Forelimb muscle (tissue), 1 donor: ENCODE data around the gene ZNF497. TPM values are rescaled to one million over a fixed set of nuclear protein-coding genes. Genes with fewer than 3 reads are reported as not detected.
"Not testable (repeated sequence)": the region's sequence is repeated elsewhere in the genome, so short reads cannot be mapped to it uniquely, and the experiment has no call there.

ENCODE experiments used
- DNase-seq: peaks from one replicate; pipeline ENCODE4 v3.0.0-alpha.2; 2013; ENCODE audit warnings: low read depth
- polyA plus RNA-seq: library from polyadenylated mRNA; unstranded; fragments of 120-200 nt; gene quantifications from one replicate; pipeline ENCODE4 v1.2.1, GENCODE V29; 2013; ENCODE audit not compliant: insufficient read length

The ZNF497 gene
- polyA plus RNA-seq, 1 donor = 2.4 TPM

DNA sequence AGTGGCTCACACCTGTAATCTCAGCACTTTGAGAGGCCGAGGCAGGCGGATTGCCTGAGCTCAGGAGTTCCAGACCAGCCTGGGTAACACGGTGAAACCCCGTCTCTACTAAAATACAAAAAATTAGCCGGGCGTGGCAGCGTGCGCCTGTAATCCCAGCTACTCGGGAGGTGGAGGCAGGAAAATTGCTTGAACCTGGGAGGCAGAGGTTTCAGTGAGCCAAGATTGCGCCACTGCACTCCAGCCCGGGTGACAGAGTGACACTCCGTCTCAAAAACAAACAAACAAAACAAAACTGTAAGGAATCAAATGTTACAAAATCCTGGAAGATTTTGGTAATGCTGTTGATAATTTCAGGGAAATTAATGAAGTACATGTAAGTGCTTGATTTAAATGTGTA is 14.5 kb downstream of the ZNF497 start:
- not testable (repeated sequence) for DNase-seq

- no peak for DNase-seq
These were observed 15.3 kb downstream of the ZNF497 start for GRCh38 chr19:58346961-58347929.

GRCh38 chr19:58345558-58345957 is 17.0 kb downstream of the ZNF497 start:
- DNase-seq = no peak

GRCh38 chr19:58338825-58339558 is 23.6 kb downstream of the ZNF497 start:
- no peak for DNase-seq

DNA sequence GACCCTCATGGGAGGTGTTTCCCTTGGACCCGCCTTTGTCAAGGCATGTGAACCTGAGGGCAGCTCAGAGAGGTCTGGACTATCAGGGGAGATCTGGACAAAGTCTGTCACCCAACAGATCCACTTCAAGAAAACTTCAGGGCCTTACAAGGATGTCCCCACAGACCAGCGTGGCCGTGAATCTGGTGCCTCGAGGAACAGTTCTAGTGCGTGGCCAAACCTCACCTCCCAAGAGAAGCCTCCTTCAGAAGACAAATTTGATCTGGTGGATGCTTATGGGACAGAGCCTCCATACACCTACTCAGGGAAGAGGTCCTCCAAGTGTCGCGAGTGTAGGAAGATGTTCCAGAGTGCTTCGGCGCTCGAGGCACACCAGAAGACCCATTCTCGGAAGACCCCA is 24.2 kb downstream of the ZNF497 start:
- DNase-seq = no peak

DNA sequence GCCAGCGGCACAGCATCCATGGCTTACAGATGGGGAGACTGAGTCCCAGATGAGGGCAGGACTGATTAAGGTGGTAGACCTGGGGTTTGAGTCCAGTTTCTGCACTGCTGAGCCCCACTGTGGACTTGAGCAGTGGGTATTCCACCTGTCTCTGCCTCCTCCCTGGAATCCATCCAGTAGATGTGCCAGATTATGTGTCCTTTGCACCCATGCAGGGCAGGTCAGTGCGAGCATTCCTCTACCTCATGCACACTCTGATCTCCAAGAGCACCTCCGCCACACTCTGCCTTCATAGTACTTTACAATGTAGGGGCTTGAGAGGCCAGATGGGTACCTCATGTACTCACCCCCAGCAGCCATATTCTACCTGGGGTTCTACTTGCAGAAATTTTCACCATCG is 25.7 kb downstream of the ZNF497 start:
- no peak for DNase-seq

GRCh38 chr19:58336216-58336615 is 26.3 kb downstream of the ZNF497 start:
- DNase-seq = no peak

DNA sequence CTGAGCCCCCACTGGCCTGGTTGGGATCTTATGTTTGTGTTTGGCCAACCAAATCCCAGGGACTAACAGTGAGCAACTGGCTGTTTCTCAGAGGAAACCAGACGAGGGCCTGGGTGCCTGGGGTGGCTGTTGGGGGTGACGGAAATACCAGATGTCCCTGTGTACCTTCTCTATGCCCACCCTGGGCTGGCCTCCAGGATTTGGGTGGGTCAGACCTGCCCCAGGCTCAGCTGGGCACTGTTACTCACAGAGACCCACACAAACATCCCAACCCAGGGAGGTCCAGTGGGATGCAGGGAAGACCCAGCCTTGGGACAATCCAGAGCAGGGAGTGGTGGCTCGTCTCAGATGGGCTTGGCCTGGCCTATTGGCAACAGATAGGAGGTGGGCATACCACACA is 26.9 kb downstream of the ZNF497 start:
- DNase-seq = no peak

GRCh38 chr19:58334691-58335249 is 27.8 kb downstream of the ZNF497 start:
- no peak for DNase-seq

GRCh38 chr19:58332697-58333096 is 29.9 kb downstream of the ZNF497 start:
- no peak for DNase-seq

GRCh38 chr19:58330458-58330857 is 32.1 kb downstream of the ZNF497 start:
- DNase-seq = no peak

- no peak for DNase-seq
These were observed 33.6 kb downstream of the ZNF497 start for GRCh38 chr19:58328999-58329398.

- DNase-seq = peak; percentile 92
These were observed 35.4 kb downstream of the ZNF497 start, which contains the start of gene ZSCAN22 for GRCh38 chr19:58326914-58327726. Gene ZSCAN22 (plus strand): TSS chr19:58326994. CDS start chr19:58334803, 7,809 bp downstream.

GRCh38 chr19:58326501-58326913 is 36.0 kb downstream of the ZNF497 start:
- DNase-seq = no peak

DNA sequence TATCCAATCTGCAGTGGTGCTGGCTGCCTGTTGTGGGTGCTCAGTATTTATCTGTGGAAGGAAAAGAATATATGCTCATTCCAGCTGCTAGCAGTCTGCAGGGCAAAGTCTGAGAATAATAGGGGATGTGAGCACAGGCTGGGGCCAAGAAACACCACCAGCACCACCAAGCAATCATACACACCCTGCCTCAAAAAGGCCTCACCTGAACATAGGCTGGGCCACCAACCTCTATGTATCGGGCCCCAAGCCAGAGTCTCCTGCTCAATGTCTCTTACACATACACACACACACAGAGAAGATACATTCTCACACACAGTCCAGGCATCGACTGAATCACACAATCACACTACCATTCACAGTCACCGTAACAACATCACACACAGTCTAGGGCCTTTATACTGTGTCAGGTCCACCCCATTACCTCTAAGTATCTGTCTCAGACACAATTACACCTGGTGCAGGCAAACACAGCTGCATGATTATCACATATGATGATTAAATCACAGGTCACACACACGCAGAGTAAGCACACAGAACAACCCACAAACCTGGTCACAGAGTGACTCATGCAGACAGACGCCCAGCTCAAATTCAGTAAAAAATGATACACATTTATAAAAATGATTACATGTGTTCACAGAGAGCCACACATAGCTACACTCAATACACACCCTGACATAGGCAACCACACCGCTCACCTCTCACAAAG is 37.1 kb downstream of the ZNF497 start:
- DNase-seq = no peak

- no peak for DNase-seq
These were observed 43.3 kb downstream of the ZNF497 start for GRCh38 chr19:58319241-58319640.

DNA sequence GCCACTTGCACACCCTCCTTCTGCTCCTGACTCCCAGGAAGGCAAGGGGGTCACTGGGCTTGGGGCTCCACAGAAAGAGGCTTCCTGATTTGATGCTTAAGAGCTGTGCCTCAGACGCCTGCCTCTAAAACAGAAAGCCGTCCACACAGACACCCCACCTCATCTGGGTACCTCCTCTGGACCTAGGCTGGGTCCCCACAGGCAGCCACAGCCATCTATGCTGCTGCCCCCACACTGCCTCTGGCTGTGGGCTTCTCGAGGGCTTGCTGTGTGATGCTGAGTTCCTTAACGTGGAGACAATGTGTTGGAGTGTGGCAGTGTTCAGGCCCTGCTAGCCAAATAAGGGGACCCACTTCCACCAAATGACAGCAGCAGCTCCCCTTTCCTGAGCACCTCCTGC is 44.3 kb downstream of the ZNF497 start:
- DNase-seq = no peak

DNA sequence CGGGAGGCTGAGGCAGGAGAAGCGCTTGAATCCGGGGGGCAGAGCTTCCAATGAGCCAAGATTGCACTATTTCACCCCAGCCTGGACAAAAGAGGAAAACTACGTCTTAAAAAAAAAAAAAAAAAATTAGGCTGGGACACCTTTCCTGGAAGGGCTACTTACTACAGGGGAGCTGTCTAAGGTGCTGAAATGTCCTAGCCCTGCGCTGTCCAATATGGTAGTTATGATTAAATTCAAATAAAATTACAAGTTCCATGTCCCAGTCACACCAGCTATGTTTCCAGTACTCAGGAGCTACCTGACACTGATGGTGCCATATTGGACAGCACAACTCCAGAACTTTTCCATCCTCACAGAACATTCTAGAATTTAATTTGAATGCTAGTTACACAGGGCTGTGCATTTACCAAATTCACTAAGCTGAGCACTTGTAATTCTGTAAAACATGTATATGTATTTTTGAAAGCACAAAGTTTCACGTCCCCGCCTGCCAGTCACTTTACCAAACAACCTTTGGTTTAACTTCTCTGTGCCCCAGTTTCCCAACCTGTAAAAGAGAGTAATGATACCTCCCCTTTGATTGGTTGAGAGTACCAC is 45.0 kb downstream of the ZNF497 start:
- DNase-seq = no peak

DNA sequence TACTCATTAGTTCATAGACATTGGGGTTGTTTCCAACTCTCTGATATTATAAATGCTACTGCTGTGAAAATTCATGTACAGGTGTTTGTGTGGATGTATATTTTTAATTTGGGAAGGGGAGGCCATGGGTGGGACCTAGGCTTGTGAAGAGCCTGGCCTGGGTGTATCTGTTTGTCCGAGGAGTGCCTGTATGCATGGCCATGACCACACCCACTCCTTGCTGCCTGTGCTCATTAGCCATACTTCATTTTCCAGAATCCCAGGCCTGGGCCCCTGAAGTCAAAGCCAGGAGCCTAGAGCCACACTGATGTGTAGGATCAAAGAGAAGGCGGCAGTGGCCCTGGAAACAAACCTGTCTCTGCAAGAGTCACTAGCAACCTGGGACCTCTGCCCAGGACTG is 47.0 kb downstream of the ZNF497 start:
- no peak for DNase-seq

DNA sequence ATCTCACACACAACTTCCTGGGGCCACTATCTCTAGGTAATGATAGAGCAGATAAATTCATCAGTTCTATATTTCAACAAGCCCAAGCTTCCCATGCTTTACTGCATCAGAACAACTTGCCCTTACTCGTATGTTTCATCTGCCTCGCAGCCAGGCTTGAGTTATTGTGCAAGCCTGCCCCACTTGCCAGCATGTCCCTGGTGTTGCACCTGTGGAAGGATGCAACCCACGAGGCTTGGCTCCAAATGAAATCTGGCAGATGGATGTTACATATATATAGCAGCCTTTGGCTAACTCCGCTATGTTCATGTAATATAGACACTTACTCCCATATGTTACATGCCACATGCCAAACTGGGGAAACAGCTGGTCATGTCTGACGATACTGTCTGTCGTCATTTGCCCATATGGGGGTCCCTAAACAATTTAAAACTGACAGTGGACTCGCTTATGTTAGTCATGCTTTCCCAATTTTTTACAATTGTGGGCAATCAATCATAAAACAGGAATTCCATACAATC is 51.1 kb downstream of the ZNF497 start:
- no peak for DNase-seq
